Ishikawa (cell line): ENCODE measurements around the gene CBLB.

Experiments
- CEBPB ChIP-seq: IDR thresholded peaks from 2 replicates; pipeline ENCODE4 v1.6.1; 2012
- CREB1 ChIP-seq: IDR thresholded peaks from 2 replicates; pipeline ENCODE4 v1.6.1; 2012; ENCODE audit warnings: low read depth
- EGR1 ChIP-seq: IDR thresholded peaks from 2 replicates; pipeline ENCODE4 v1.6.1; 2012
- EP300 ChIP-seq: IDR thresholded peaks from 2 replicates; pipeline ENCODE4 v1.6.1; 2012; ENCODE audit warnings: borderline replicate concordance
- FOXM1 ChIP-seq: IDR thresholded peaks from 2 replicates; pipeline ENCODE4 v1.6.1; 2012; ENCODE audit warnings: low read depth, borderline replicate concordance
- MAX ChIP-seq: IDR thresholded peaks from 2 replicates; pipeline ENCODE4 v1.6.1; 2012
- NFIC ChIP-seq: IDR thresholded peaks from 2 replicates; pipeline ENCODE4 v1.6.1; 2012
- RAD21 ChIP-seq: IDR thresholded peaks from 2 replicates; pipeline ENCODE4 v1.6.1; 2012; ENCODE audit warnings: low read depth
- TAF1 ChIP-seq: IDR thresholded peaks from 2 replicates; pipeline ENCODE4 v1.6.1; 2012; ENCODE audit warnings: low read depth, mild to moderate bottlenecking
- TCF12 ChIP-seq: IDR thresholded peaks from 2 replicates; pipeline ENCODE4 v1.6.1; 2012; ENCODE audit warnings: low read depth
- TEAD4 ChIP-seq: IDR thresholded peaks from 2 replicates; pipeline ENCODE4 v1.6.1; 2012
- YY1 ChIP-seq: IDR thresholded peaks from 2 replicates; pipeline ENCODE4 v1.6.1; 2012; ENCODE audit warnings: low read depth
- ZBTB7A ChIP-seq: IDR thresholded peaks from 2 replicates; pipeline ENCODE4 v1.6.1; 2012; ENCODE audit warnings: low read depth
- TF ChIP-seq, protein P1 (sequence below): IDR thresholded peaks from 2 replicates; pipeline ENCODE4 v1.6.1; 2012
- TF ChIP-seq, protein P2 (sequence below): IDR thresholded peaks from 2 replicates; pipeline ENCODE4 v1.6.1; 2012; ENCODE audit warnings: low read depth, mild to moderate bottlenecking

Gene CBLB

DNA sequence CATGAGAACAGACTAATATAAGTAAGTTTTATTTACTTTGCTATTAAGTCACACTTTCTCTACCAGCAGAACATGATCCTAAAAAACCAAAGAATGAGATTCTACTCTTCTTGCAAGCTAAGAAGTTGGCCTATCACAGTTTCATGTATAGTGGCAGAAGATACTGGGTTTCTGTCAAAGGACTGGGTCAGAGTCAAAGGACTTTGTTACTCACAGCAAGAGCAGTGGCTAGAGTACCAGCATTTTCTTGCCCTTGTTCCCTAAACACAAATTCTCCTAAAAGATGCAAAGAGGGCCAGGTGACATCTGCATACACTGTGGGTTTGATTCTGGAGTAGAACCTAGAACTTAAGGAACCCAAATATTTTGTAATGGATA, 105.2 kb downstream of the CBLB start:
- TF ChIP-seq FOXM1 (no peak), TCF12 (no peak), EGR1 (no peak), MAX (no peak), CEBPB (no peak), NFIC (no peak)

DNA sequence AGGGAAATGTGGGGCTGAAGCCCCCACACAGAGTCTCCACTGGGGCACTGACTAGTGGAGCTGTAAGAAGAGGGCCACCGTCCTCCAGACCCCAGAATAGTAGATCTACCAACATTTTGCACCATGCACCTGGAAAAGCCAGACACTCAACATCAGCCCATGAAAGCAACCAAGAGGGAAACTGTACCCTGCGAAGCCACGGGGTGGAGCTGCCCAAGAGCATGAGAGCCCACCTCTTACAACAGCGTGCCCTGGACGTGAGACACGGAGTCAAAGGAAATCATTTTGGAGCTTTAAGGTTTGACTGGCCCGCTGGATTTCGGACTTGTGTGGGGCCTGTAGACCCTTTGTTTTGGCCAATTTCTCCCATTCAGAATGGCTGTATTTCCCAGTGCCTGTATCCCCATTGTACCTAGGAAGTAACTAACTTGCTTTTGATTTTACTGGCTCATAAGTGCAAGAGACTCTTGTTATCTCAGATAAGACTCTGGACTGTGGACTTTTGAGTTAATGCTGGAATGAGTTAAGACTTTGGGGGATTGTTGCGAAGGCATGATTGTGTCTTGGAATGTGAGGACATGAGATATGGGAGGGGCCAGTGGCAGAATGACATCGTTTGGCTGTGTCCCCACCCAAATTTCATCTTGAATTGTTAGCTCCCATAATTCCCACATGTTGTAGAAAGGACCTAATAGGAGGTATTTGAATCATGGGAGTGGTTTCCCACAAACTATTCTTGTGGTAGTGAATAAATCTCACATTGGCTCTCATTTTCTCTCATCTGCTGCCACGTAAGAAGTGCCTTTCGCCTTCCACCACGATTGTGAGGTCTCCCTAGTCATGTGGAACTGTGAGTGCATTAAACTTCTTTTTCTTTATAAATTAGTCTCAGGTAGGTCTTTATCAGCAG, 105.8 kb downstream of the CBLB start:
- TF ChIP-seq CREB1 (no peak), MAX (no peak), RAD21 (no peak), TEAD4 (no peak), FOXM1 (no peak), YY1 (no peak), TCF12 (no peak), EP300 (no peak), EGR1 (no peak), CEBPB (no peak), NFIC (no peak), TAF1 (no peak), ZBTB7A (no peak)
- TF ChIP-seq, protein P1, sequence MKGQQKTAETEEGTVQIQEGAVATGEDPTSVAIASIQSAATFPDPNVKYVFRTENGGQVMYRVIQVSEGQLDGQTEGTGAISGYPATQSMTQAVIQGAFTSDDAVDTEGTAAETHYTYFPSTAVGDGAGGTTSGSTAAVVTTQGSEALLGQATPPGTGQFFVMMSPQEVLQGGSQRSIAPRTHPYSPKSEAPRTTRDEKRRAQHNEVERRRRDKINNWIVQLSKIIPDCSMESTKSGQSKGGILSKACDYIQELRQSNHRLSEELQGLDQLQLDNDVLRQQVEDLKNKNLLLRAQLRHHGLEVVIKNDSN: no peak
- TF ChIP-seq, protein P2, sequence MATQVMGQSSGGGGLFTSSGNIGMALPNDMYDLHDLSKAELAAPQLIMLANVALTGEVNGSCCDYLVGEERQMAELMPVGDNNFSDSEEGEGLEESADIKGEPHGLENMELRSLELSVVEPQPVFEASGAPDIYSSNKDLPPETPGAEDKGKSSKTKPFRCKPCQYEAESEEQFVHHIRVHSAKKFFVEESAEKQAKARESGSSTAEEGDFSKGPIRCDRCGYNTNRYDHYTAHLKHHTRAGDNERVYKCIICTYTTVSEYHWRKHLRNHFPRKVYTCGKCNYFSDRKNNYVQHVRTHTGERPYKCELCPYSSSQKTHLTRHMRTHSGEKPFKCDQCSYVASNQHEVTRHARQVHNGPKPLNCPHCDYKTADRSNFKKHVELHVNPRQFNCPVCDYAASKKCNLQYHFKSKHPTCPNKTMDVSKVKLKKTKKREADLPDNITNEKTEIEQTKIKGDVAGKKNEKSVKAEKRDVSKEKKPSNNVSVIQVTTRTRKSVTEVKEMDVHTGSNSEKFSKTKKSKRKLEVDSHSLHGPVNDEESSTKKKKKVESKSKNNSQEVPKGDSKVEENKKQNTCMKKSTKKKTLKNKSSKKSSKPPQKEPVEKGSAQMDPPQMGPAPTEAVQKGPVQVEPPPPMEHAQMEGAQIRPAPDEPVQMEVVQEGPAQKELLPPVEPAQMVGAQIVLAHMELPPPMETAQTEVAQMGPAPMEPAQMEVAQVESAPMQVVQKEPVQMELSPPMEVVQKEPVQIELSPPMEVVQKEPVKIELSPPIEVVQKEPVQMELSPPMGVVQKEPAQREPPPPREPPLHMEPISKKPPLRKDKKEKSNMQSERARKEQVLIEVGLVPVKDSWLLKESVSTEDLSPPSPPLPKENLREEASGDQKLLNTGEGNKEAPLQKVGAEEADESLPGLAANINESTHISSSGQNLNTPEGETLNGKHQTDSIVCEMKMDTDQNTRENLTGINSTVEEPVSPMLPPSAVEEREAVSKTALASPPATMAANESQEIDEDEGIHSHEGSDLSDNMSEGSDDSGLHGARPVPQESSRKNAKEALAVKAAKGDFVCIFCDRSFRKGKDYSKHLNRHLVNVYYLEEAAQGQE: no peak

DNA sequence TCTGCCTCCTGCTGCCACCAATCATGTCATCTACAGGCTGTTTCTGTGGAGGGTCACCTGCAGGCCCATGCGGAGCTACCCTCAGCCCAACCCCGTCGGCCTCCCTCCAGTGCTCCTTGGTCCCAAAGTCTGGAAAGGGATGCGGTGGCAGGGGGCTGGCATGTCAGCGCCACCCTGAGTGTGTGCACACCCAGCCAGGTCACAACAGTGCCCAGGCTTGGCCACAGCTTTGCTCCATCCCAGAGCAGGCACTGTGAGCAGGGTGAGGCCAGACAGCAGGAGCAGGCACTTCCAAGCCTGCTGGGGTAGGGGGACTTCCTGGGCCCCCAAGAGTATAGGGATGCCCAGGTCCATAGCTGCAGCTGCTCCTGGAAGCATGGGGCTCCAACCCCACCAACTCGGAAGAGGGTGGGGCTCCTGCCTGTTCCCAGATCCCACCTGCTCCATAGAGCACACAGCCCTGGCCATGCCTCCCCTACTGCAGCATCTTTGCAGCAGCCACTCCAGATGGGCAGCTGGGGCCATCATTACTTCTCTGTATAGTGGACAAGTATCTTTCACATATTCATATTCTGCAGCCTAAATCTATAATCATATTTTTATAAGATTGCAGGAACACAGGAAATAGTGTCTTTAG, 109.3 kb downstream of the CBLB start:
- TF ChIP-seq CREB1 (no peak), TEAD4 (no peak), EGR1 (no peak), TCF12 (no peak), EP300 (no peak), NFIC (no peak), MAX (no peak), TAF1 (no peak), YY1 (no peak), CEBPB (no peak), RAD21 (no peak), FOXM1 (no peak), ZBTB7A (no peak)
- TF ChIP-seq, protein P2: no peak
- TF ChIP-seq, protein P1: no peak

- no peak for TF ChIP-seq FOXM1
- TF ChIP-seq CEBPB: no peak
- TF ChIP-seq YY1: no peak
- no peak for TF ChIP-seq EGR1
- TF ChIP-seq ZBTB7A: no peak
- TF ChIP-seq EP300: no peak
- TF ChIP-seq CREB1: no peak
- no peak for TF ChIP-seq TCF12
- TF ChIP-seq, protein P1: no peak
- no peak for TF ChIP-seq NFIC
- TF ChIP-seq RAD21: no peak
- no peak for TF ChIP-seq MAX
- no peak for TF ChIP-seq TAF1
- TF ChIP-seq TEAD4: no peak
- TF ChIP-seq, protein P2: no peak
Observed at GRCh38 chr3:105758451-105758850, 110.4 kb downstream of the CBLB start.
